Skeletal muscle satellite cell (primary cell): ENCODE data around the gene OSM.
A peak's percentile ranks its signal among the peaks of the same experiment; 100 is the strongest.

ENCODE experiments used
- H3K27me3 ChIP-seq: 2 replicates; pipeline ENCODE4 v1.7.0; 2013; ENCODE audit warnings: low read length; ENCODE audit not compliant: control insufficient read depth, insufficient read depth
- H3K36me3 ChIP-seq: 2 replicates; pipeline ENCODE4 v1.7.0; 2013; ENCODE audit warnings: mild to moderate bottlenecking, control low read depth, low read length; ENCODE audit not compliant: insufficient read depth
- H3K4me1 ChIP-seq: 2 replicates; pipeline ENCODE4 v1.7.0; 2013; ENCODE audit warnings: low read length; ENCODE audit not compliant: control insufficient read depth, insufficient read depth
- H3K4me2 ChIP-seq: 2 replicates; pipeline ENCODE4 v1.7.0; 2013; ENCODE audit warnings: mild to moderate bottlenecking, low read length
- H3K4me3 ChIP-seq: 2 replicates; pipeline ENCODE4 v1.7.0; 2013; ENCODE audit warnings: low read length
- H3K9ac ChIP-seq: 2 replicates; pipeline ENCODE4 v1.7.0; 2013; ENCODE audit warnings: mild to moderate bottlenecking, low read depth, low read length, moderate library complexity
- H3K9me3 ChIP-seq: replicated peaks from 2 replicates; pipeline ENCODE4 v1.7.0; 2013; ENCODE audit warnings: mild to moderate bottlenecking, control low read depth, low read length

The OSM gene

DNA sequence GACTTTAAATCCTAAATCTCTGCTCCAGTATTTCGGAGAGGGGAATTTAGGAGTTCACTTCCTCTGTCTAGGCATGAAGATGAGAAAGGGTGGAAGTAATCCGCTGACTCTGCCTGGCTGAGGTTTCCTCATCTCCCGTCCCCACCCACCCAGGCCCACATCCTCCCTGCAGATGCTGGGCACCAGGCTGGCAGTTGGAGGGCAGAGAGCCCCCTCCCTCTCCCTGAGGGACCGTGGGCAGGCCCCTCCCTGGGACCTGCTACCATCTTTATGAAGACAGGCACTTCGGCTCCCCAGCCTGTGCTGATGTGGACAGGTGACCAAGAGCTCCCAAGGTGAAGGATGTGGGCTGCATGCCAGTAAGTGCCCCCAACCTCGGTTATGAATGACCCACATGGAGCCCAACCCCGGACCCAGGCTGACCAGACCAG is 16.0 kb upstream of the OSM start:
- no peak overlapping the region for H3K4me3 ChIP-seq
- H3K27me3 ChIP-seq, result no peaks in the 10 kb centered on the region
- H3K4me1 ChIP-seq, result peaks cover 32% of the 10 kb centered on the region
- peaks cover 3% of the 10 kb centered on the region for H3K36me3 ChIP-seq
- no peak overlapping the region for H3K9ac ChIP-seq
- no peaks in the 10 kb centered on the region for H3K9me3 ChIP-seq
- no peak overlapping the region for H3K4me2 ChIP-seq

DNA sequence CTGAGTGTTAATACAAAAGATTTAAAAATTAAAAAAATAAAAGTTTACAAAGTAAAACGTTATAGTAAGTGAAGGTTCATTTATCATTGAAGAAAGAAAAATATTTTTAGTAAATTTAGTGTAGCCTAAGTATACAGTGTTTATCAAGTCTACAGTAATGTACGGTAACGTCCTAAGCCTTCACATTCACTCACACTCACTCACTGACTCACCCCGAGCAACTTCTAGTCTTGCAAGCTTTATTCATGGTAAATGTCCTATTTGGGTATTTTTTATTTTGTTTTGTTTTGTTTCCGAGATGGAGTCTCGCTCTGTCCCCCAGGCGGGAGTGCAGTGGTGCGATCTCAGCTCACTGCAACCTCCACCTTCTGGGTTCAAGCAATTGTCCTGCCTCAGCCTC is 13.9 kb upstream of the OSM start:
- H3K4me3 ChIP-seq, result no peak overlapping the region
- H3K9me3 ChIP-seq, result no peaks in the 10 kb centered on the region
- peaks cover 40% of the 10 kb centered on the region for H3K4me1 ChIP-seq

DNA sequence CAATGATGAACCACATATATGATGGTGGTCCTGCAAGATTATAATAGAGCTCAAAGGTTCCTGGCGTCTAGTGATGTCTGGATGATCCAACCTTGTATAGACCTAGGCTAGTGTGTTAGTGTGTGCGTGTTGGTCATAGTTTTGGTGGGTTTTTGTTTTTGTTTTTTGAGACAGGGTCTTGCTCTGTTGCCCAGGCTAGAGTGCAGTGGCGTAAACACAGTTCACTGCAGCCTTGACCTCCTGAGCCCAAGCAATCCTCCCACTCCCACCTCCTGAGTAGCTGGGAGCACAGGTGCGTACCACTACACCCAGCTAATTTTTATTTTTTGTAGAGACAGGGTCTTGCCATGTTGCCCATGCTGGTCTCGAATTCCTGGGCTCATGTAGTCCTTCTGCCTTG is 13.3 kb upstream of the OSM start:
- peak overlapping the region; percentile 36 for H3K4me3 ChIP-seq
- no peaks in the 10 kb centered on the region for H3K9me3 ChIP-seq
- no peaks in the 10 kb centered on the region for H3K36me3 ChIP-seq
- H3K9ac ChIP-seq, result peak overlapping the region; percentile 1
- H3K4me1 ChIP-seq, result peaks cover 40% of the 10 kb centered on the region
- H3K4me2 ChIP-seq, result peak overlapping the region; percentile 66
- no peaks in the 10 kb centered on the region for H3K27me3 ChIP-seq

More for the DNA sequence above, 13.9 kb upstream of the OSM start:
- Histone ChIP-seq H3K4me2 (no peak overlapping the region), H3K27me3 (no peaks in the 10 kb centered on the region), H3K9ac (no peak overlapping the region), H3K36me3 (no peaks in the 10 kb centered on the region)

DNA sequence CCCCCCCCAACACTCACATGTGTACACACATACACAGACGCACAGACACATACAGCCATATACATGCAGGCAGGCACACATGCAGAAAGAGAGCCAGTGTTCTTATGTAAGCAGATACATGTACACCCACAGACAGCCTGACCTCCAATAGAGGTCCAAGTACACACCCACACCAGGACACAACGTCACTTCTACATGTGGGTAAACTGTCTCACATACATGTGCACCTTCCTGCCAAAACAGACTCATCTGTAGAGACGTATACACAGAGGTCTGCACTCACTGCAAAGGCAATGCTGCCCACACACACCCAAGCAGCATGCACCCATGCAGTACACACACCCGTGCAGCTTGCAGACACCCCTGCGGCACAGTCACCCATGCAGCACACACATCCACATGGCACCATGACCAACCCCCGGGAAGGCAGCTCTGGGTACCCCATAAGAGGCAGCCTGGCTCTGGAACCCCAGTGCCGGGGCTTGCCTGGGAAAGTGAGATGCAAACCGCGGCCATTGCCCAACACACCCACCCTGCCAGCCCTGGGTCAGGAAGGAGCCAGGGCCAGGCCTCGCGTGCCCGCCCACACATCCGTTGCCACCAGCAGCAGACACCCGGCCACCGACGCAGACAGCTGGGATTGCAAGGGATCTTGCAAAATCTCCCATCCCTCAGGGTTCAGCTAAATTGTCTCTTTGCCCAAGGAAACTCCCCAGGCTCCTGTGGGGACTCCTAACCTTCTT is 12.6 kb upstream of the OSM start:
- Histone ChIP-seq H3K9me3 (no peaks in the 10 kb centered on the region), H3K4me1 (peaks cover 40% of the 10 kb centered on the region), H3K4me2 (peak overlapping the region; percentile 66), H3K36me3 (no peaks in the 10 kb centered on the region), H3K27me3 (no peaks in the 10 kb centered on the region), H3K9ac (peak overlapping the region; percentile 3), H3K4me3 (peak overlapping the region; percentile 36)

DNA sequence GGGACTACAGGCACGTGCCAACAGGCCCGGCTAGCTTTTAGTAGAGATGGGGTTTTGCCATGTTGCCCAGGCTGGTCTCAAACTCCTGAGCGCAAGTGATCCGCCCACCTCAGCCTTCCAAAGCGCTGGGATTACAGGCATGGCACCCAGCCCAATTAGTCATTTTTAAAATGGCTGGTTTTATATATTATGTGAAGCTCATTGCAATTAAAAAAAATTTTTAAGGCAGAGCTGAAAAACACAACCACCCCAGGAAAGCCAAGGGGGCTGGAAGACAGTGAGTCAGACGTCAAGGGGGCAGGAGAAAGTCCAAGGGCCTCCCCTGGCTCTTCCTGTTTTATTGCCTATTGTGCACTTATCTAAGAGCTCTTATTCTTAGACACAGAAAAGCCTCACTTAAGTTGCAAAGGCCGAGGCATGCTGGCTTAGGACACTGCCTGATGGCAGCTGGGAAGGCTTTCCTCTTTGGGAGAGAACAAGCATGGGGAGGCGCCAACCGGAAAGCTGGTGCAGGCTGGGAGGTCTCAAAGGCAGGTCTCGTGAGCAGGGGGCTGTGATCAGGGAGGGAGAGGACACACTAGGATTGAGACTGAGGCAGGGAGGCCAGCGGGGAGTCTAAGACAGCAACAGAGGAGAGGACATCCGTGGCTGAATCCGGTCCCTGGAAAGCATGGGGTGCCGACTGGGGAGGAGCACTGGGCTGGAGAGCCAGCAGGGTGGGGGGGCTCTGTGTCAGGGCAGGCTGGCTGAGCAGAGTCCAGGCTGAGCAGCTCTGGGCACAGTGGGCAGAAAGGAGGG is 11.1 kb upstream of the OSM start:
- no peaks in the 10 kb centered on the region for H3K9me3 ChIP-seq
- peak overlapping the region; percentile 67 for H3K4me2 ChIP-seq
- no peaks in the 10 kb centered on the region for H3K36me3 ChIP-seq
- H3K9ac ChIP-seq, result peak overlapping the region; percentile 52
- peak overlapping the region; percentile 19 for H3K4me3 ChIP-seq
- H3K27me3 ChIP-seq, result no peaks in the 10 kb centered on the region
- H3K4me1 ChIP-seq, result peaks cover 40% of the 10 kb centered on the region

DNA sequence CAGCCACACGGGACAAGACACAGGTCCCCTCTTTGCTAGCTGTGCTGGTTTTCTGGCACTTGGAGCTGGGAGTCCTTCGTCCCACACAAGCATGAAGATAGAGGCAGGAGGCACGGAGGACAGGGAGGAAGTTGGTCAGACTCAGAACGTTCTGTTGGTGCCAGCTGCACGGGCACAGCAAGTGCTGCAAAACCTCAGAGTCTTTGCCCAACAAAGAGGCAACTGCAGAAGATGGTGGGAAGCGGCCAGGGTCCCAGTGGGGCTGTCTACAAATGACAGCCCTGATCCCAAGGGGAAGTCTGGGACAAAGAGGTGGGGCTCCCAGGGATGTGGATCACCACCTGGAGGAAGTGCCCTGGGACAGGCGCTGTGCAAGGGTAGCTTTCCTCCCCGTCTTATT is 9.4 kb upstream of the OSM start:
- Histone ChIP-seq H3K9me3 (no peaks in the 10 kb centered on the region), H3K36me3 (no peaks in the 10 kb centered on the region), H3K4me1 (peaks cover 40% of the 10 kb centered on the region), H3K4me3 (no peak overlapping the region), H3K27me3 (no peaks in the 10 kb centered on the region), H3K4me2 (no peak overlapping the region), H3K9ac (no peak overlapping the region)

DNA sequence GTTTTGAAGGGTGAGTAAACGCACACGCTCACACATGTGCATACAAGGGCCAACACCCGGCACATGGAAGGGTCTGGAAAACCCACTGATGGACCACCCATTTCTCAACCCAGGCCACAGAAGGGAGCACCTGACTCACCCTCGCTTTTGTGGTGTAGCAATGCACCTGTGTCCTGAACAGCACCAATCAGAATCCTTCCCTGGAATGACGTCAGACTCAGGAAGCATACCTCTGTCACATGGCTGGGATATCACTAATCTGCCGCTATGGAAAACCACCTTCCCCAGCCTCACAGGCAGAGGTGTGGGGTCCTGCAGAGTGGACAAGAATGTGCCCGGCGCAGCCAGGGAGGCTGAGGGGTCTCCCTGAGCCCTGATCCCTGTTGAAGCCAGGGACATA is 9.0 kb upstream of the OSM start:
- Histone ChIP-seq H3K9ac (no peak overlapping the region), H3K4me2 (no peak overlapping the region), H3K36me3 (no peaks in the 10 kb centered on the region), H3K27me3 (no peaks in the 10 kb centered on the region), H3K4me3 (no peak overlapping the region), H3K9me3 (no peaks in the 10 kb centered on the region), H3K4me1 (peaks cover 38% of the 10 kb centered on the region)

DNA sequence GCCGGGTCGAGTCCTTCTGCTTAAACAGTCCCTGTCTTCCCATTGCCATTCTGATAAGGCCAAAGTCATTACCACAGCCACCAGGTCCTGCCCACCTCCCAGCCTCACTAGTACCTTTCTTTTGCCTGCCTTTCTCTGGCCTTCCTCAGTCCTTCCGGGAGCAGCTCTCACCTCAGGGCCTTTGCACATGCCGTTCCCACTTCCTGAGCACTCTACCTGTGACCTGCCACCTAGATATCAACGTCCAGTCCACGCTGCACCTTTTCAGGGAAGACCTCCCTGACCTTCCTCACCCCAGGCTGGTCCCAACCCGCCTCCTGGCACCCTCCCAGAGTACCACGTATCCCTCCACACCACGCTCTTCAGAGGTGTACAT is 7.8 kb upstream of the OSM start:
- no peaks in the 10 kb centered on the region for H3K27me3 ChIP-seq
- H3K4me1 ChIP-seq, result peaks cover 26% of the 10 kb centered on the region
- no peaks in the 10 kb centered on the region for H3K9me3 ChIP-seq
- no peaks in the 10 kb centered on the region for H3K36me3 ChIP-seq
- H3K9ac ChIP-seq, result no peak overlapping the region
- H3K4me3 ChIP-seq, result no peak overlapping the region
- no peak overlapping the region for H3K4me2 ChIP-seq

DNA sequence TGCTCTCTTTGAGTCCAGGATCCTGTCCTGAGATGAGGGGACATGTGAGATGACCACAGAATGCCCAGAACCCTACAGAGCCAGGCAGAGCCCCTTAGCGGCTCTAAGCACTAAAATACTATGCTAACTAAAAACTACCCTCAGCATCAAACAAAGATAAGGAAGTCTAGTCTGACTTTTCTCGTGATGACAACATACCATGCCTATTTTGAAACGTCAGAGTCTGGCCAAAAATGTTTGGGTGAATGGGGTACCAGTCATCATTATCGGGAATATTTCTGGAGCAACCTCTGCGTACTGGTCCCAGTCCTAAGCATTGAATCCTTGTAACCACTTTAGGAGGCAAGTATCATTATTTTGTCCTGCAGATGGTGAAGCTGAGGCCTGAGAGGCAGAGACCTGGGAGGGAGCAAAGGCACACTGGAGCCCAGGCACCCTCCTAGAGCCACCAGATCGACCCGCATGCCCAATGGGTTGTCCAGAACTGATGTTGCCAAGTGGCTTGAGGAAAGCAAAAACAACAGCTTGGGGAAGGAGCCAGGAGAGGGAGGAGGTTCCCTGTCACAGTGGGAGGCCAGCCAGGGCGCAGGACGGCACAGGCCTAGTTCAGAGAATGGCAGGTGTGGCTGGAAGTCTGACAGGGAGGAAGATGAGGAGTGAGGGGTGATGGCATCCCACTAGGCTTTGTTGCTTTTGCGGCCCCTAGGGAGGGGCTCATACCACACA is 7.2 kb upstream of the OSM start:
- Histone ChIP-seq H3K27me3 (no peaks in the 10 kb centered on the region), H3K4me2 (no peak overlapping the region), H3K4me1 (peaks cover 21% of the 10 kb centered on the region), H3K9ac (no peak overlapping the region), H3K4me3 (no peak overlapping the region), H3K36me3 (no peaks in the 10 kb centered on the region), H3K9me3 (no peaks in the 10 kb centered on the region)

DNA sequence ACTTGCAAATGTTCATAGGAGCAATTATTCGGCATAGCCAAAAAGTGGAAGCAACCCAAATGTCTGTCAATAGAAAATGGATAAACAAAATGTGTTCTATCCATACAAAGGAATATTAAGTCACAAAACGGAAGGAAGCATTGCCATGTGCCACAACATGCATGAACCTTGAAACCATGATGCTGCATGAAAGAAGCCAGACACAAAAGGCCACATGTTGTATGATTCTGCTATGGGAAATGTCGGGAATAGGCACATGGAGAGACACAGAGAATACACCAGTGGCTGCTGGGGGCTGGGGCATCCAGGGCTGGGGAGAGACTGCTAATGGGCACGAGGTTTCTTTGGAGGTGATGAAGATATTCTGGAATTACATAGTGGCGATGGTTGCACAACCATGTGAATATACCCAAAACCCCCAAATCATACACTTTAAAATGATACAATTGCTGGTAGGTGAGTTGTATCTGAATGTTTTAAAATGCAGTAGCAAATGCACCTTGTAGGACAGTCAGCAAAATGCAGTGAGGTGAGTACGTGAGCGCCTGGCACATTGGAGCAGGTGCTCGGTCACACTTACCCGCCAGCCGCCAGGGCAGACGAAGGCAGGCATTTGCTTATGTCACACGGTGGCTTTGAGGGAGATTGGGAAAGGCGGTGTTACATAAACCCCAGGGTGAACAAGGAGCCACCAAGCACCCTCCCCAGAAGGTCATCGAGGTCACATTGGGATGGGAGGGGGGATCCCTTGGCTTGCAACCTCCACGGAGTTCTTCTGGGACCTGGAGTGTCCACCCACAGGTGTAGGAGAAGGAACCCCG is 6.3 kb upstream of the OSM start:
- Histone ChIP-seq H3K36me3 (no peaks in the 10 kb centered on the region), H3K9ac (no peak overlapping the region), H3K4me2 (no peak overlapping the region), H3K9me3 (no peaks in the 10 kb centered on the region), H3K4me3 (no peak overlapping the region), H3K27me3 (no peaks in the 10 kb centered on the region), H3K4me1 (peaks cover 12% of the 10 kb centered on the region)

DNA sequence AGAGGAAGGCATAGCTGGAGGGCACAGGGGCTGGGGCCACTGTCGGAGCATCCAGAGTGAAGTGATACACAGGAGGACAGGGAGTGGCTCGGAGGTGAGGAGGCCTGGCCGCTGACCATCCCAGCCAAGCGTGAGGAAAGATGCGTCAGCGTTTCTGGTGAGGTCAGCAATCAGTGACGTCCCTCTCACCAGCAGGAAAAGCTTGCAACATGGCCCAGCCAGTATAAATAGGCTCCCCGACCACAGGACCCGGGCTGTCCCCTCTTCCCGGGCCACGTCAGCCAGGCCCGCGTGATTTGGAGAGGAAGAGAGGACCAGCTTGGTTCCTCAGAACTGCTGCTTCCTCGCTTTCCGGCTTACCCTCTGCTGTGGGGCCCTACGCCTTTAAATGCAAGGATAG is 4.2 kb upstream of the OSM start:
- Histone ChIP-seq H3K4me3 (no peak overlapping the region), H3K9me3 (no peaks in the 10 kb centered on the region), H3K4me2 (no peak overlapping the region), H3K4me1 (no peaks in the 10 kb centered on the region), H3K36me3 (no peaks in the 10 kb centered on the region), H3K27me3 (no peaks in the 10 kb centered on the region), H3K9ac (no peak overlapping the region)
